ENCODE measurements around the gene DNAJC8.

- TF ChIP-seq, protein P1, sequence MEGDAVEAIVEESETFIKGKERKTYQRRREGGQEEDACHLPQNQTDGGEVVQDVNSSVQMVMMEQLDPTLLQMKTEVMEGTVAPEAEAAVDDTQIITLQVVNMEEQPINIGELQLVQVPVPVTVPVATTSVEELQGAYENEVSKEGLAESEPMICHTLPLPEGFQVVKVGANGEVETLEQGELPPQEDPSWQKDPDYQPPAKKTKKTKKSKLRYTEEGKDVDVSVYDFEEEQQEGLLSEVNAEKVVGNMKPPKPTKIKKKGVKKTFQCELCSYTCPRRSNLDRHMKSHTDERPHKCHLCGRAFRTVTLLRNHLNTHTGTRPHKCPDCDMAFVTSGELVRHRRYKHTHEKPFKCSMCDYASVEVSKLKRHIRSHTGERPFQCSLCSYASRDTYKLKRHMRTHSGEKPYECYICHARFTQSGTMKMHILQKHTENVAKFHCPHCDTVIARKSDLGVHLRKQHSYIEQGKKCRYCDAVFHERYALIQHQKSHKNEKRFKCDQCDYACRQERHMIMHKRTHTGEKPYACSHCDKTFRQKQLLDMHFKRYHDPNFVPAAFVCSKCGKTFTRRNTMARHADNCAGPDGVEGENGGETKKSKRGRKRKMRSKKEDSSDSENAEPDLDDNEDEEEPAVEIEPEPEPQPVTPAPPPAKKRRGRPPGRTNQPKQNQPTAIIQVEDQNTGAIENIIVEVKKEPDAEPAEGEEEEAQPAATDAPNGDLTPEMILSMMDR (conservative IDR thresholded peaks at IDR 0.05 in 1 of 2, IDR thresholded peaks at IDR 0.05 in 1 of 2; ENCODE audit: extremely low read depth in 1 of 2, insufficient read depth in 1 of 2, low read depth in 1 of 2, low read length in 2 of 2) = no peak
- TF ChIP-seq EZH2 (IDR thresholded peaks at IDR 0.05; ENCODE audit: borderline replicate concordance, low read length) = no peak
Measured at GRCh38 chr1:28178690-28179485, 53.9 kb downstream of the DNAJC8 start.

Measured in mammary epithelial cell (primary cell).